NCI-H345 (cell line): ENCODE results near the gene CDK19.

Source experiments
- DNase-seq: peaks from one replicate; lab custom pipeline; 2025; lab: John Stamatoyannopoulos, UW

CDK19 gene

DNA sequence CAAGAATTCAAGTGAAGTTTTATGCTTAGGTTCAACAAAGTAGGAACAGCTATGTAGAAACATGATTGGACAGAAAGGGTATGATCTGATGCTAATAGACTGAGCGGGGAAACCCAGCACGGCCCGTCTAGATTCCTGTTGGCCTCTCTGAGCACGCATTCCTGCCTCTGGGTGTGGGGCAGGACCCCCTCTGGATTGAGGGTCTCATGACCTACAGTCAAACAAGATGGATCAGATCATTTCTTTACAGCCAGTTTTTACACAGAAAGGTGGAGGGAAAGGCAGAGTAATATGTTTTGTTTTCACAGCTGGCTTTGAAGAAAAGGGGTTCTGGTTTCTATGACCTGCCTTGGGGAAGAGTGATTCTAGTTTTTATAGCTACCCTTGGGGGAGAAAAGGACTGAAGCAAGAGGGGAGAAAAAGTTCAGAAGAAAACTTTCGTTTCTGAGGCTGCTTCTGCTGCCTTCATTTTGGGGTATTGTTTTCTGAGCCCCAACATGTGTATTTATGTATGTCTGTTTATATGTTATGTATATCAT lies 239.3 kb downstream of the CDK19 start:
- no peak for DNase-seq

DNA sequence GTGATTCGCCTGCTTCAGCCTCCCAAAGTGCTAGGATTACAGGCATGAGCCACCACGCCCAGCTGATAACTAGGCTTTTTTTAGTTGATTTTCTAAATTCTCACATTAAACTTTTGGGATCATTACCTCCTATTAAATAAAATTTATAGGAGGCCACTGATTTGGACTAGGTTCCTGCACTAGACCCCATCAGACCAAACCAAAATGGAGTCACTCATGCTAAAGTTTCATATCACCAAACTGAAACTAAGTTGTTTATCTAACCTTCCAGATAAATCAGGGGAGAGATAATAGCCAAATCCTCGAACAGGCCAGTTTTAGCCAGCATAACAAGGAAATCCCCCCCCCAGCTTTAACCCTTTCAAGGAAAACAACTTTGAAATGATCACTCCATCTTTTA lies 240.5 kb downstream of the CDK19 start:
- DNase-seq, result no peak

DNA sequence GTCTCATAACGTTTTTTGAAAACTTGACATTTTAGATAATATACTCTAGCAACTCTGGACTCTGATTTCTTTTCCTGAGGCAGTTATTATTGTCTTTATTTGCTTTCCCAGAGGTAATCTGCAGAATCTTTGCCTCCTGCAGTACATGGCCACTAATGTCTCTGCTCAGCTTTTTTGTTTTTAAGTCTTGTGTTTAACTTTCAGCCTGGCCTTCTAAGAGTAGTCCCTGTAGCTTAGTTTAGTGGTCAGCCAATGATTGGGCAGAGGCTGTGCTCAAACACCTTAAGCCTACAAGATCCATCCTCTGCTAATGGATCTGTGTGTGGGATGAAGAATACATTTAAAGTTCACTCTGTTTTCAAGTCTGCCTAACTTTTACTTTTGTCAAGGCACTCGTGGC lies 241.7 kb downstream of the CDK19 start:
- DNase-seq, result no peak

DNA sequence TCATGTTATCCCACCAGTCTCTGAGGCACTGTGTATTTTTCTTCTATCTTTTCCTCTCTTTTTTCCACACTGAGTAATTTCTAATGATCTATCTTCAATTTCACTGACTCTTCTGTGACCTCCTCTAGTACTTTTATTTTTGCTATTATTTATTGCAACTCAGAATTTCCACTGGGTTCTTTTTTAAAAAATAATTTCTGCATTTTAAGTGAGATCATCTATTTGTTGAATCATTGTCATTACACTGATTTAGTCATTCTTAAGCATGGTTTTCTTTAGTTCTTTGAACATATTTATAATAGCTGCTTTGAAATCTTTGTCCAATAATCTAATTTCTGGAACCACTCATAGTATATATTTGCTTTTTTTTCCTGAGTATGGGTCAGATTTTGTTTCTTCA lies 242.1 kb downstream of the CDK19 start:
- DNase-seq, result no peak

DNA sequence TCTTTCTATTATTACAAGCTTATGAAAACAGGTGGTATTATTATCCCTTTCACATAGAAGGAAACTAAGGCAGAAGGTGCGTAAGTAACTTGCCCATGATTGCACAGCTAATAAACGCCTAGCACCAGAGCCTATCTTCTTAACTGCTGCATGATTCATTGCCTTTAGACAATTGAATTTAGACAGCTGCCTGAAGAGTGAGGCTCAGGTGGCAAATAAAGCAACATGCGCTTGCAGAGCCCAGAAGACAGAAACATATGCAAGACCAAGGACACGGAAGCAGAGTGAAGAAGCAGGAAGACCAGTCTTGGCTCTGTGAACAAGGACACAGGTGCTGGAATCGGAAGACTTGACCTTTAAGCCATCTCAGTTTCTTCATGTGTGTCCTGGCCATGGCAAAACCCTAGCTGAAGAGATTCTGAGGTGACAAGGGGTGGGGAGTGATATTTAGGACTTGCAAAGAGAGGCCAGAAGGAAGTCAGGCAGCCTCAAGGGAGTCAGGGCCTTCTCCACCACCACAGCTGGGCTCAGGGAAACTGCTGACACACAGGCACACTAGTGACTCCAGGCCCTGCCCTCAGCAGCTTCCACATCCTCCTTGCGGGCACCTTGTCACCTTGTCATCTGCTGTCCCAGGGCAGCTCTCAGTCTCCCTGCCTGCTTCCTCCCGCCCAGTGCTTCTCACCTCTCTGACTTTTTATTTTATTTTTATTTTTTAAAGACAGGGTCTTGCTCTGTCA lies 247.1 kb downstream of the CDK19 start:
- DNase-seq, result peak; percentile 10

DNA sequence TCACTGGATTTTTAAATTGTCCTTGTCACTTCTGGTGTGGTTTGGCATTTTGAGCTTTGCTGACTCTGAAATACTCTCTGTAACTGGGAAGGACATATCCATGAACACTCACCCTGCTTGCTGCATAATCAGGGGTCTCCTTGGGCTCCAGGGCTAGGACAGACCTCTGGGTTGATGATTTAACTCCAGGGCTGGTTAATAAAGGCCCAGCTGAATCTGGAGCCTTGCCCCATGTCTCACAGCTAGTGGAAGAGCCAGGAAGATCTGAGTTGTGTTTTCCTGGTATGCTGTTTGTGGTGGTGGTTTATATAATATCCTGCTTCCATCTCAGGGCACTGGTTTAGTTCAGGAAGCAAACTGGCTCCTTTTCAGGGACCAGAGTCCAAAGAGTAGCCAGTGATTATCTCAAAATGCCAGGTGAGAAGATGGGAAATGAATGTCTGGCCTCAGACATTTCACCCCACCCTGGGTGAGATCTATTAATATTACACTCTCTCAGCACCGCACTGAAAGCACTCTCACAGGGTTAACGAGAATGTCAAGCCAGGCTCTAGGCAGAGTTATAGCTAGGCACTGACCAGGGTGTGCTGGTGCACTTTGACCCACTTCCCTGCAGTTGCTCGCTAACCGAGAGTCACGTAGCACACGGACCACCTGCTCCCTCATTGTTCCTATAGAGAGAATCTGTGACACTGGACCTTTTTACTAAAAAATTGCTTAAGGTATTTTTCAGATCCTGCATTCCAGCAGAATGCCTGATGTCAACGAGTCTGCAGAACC lies 248.7 kb downstream of the CDK19 start:
- no peak for DNase-seq

DNA sequence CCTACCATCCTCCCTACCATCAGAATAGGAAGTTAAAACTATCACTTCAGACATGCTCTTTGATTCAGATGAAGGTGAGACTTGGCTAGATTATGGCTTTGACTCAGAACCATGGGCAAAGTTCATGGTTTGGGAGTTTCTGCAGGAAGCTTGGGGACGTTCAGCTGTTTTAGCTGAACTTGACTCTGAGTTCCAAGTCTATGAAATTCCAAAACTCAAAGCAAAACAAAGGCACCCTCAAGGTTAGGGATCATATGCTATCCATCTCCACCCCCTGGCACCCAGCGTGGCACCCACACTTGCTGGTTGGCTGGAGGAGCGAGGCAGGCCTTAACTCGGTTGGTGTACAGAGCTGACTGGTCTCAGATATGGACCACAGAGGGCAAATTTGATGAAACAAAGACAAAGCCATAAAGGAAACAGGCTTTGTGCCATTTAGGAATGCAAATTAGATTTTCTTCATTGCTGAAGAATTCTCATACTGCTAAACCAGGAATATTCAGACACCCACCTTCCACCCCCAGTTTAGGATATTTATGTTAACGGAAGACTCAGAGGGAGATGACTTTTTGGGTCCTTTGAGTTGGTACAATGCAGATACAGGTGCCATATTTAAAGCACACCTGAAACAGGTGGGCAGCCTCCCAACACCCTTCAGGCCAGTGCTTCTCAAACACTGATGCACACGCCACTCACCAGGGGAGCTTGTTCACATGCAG lies 250.4 kb downstream of the CDK19 start:
- DNase-seq, result peak; percentile 16

DNA sequence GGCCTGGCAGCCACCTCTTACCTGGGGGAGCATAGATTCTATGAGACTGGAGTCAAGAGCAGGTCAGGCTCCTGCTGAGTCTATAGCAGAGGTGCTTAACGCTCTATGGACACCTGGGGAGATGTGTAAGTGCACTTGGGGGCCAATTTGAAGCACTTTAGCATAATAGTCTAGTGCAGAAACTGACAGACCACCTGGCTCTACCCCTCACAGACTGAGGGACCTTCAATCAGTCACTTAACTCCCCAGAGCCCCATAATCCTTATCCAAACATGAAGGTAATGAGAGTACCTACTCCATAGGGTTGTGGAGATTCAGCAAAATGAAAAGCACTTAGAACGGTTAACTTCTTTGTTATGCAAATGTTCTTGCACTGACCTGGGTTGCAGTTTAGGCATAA lies 251.6 kb downstream of the CDK19 start:
- peak; percentile 95 for DNase-seq

DNA sequence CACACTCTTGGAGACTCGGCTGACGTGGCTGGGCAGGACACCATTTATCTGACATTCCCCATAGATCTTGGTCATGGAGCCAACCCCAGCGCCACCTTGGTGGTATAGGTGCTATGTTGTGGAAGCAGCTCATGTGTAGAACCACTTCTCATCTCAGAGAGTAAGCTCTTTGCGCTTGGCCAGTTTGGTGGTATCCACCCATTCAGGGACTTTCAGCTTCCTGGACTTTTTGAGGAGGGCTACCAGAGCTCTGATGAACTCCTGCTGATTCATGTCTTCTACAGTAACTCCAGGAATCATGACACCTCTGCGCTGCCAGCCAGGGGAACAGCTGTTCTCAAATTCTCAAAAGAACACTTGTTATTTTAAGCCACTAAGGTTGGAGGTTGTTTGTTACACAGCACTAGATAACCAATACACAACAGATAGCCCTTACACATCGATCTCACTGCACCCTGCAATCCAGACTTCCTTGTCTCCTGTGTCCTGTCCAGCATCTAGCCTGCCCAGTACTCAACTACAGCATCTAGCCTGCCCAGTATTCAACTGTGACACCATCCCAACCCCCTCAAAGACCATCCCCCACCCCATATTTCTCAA lies 252.9 kb downstream of the CDK19 start:
- DNase-seq, result no peak

DNA sequence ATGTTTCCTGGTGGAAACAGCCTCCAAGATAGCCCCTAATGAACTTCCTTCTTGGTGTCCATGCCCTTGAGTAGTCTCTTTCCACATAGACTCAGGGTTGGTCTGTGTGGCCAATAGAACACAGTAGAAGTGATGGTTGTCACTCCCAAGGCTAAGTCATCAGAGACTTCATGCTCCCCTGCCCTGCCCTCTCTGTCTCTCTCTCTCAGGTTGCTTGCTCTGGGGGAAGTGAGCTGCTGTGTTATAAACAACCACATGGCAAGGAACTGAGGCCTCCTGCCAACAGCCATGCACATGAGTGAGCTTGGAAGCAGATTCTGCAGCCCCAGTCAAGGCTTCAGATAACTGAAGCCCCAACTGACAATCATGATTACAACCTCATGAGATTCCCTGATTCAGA lies 253.6 kb downstream of the CDK19 start:
- DNase-seq, result no peak

DNA sequence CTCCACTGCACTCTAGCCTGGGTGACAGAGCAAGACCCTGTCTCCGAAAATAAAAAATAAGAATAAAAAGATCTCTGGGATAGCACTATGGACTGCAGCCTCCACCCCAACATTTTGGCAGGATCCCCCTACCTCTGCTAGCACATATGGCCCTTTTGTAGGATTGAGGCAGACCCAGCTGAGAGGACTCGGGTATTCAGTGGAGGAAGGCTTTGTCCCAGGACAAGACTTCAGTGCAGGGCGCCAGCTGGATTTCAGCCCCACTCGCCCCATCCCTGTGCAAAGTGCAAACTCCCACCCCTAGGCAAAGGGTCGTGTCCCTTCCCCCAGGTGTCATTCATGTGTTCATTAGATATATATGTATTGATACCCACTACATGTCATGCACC lies 254.3 kb downstream of the CDK19 start:
- DNase-seq, result no peak

DNA sequence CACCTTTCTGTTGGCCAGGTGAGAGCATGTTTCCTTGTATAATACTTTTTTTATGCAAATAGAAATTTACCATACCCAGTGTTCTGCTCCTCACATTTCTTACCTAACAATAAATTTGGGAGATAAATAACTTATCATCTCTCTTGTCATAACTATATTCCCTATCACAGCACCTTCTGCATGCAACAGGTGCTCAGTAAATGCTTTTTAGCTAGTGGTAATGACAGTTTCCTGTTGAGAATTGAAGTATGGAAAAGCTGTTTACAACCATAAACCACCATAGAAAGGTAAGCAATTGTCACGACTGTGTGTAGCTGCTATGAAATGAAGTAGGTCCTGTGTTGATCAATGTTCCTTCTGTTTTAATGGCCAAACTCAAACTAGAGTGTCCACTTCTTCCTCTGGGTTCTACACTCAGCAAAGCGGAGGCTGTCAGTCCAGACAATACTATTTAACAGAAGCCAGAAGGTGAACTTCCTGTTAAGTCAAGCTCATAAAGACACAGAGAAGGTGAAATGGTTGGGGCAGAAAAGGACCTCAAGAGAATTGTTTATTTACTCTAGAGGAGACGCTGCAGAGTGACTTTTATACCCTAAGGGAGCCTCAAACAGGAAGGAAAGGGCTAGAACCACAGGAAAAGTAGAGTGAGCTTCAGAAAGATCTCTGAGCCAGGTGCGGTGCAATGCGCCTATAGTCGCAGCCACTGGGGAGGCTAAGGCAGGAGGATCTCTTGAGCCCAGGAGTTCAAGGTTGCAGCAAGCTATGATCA lies 254.8 kb downstream of the CDK19 start:
- no peak for DNase-seq
